Gastrocnemius medialis (tissue), 4 donors: Measurements from ENCODE around the gene MSH2. TPM values are rescaled to one million over a fixed set of nuclear protein-coding genes. Genes with fewer than 3 reads are reported as not detected.

Experiments
- ATAC-seq, 2 donors: fragments of 150-250 bp; one replicate each; pipeline ENCODE4 v1.9.1; 2016
- DNase-seq, 2 donors: peaks; one replicate each; pipeline ENCODE4 v3.0.0-alpha.2; 2019
- H3K27ac ChIP-seq, 4 donors: fragments of 200-600 bp; sonication (generic); 1 replicate in 1 of 4; 2 replicates in 3 of 4; pipeline ENCODE4 v1.5.1; 2016 to 2018; ENCODE audit warnings: mild to moderate bottlenecking in 2 of 4, moderate library complexity in 1 of 4
- H3K27me3 ChIP-seq, 3 donors: fragments of 200-600 bp; sonication (generic) in 2 of 3; 1 replicate in 1 of 3; 2 replicates in 2 of 3; pipeline versions ENCODE4 v1.5.1 to v1.6.0; 2016 to 2019; ENCODE audit warnings: mild to moderate bottlenecking in 1 of 3, moderate library complexity in 1 of 3
- H3K36me3 ChIP-seq, 2 donors: fragments of 200-600 bp; sonication (generic) in 1 of 2; one replicate each; pipeline ENCODE4 v1.5.1; 2017 to 2018
- H3K4me1 ChIP-seq, 2 donors: fragments of 200-600 bp; sonication (generic) in 1 of 2; one replicate each; pipeline ENCODE4 v1.5.1; 2016 to 2017; ENCODE audit warnings: mild to moderate bottlenecking in 2 of 2
- H3K4me3 ChIP-seq, 4 donors: fragments of 200-600 bp; sonication (generic) in 3 of 4; 1 replicate in 1 of 4; 2 replicates in 3 of 4; pipeline ENCODE4 v1.5.1; 2016 to 2019; ENCODE audit warnings: mild to moderate bottlenecking in 2 of 4
- H3K9me3 ChIP-seq, 3 donors: fragments of 200-600 bp; sonication (generic) in 2 of 3; 1 replicate in 1 of 3; 2 replicates in 2 of 3; pipeline ENCODE4 v1.5.1; 2016 to 2019
- CTCF ChIP-seq, 5 experiments: fragments of 450-650 bp in 3 of 5; fragments of 200-600 bp in 2 of 5; sonication (generic) in 2 of 5; IDR thresholded peaks in 4 of 5; conservative IDR thresholded peaks in 1 of 5; 1 replicate in 4 of 5; 2 replicates in 1 of 5; pipeline ENCODE4 v1.5.1; 2016 to 2019; ENCODE audit warnings: antibody characterized with exemption in 5 of 5, mild to moderate bottlenecking in 3 of 5, moderate library complexity in 3 of 5
- POLR2A ChIP-seq, 2 donors: fragments of 450-650 bp; IDR thresholded peaks; one replicate each; pipeline ENCODE4 v1.6.1; 2017; ENCODE audit warnings: antibody characterized with exemption in 2 of 2, mild to moderate bottlenecking in 2 of 2, moderate library complexity in 2 of 2
- in situ Hi-C, 4 donors: fragments of 200-750 bp; cut with MboI; loops; one replicate each; pipeline versions ENCODE4 v1.15.0 to v1.8.0; 2017; ENCODE audit warnings: low sequenced_read_pairs in 4 of 4
- intact Hi-C: fragments of 100-400 bp; cut with DNase I; formaldehyde crosslinking; loops from one replicate; pipeline ENCODE4 v1.15.1; 2023; ENCODE audit warnings: low total_unique reads
- total RNA-seq, 4 donors: library from RNA; depleted of rRNA; stranded (reverse); fragments of >200 nt; gene quantifications; one replicate each; pipeline versions ENCODE4 v1.1.0 to v1.2.3, GENCODE V29; 2016

The MSH2 gene
- total RNA-seq, 4 donors from 2014 or later: 3.5 to 6.4 (median 4.8) TPM

- Histone ChIP-seq H3K9me3 (no peaks in the 10 kb centered on the region), H3K27me3 (no peaks in the 10 kb centered on the region), H3K27ac (no peak overlapping the region), H3K36me3 (no peaks in the 10 kb centered on the region), H3K4me1 (no peaks in the 10 kb centered on the region), H3K4me3 (no peak overlapping the region)
- in situ Hi-C loops (no loop called here), intact Hi-C loops (no loop called here)
- ATAC-seq (no peak), DNase-seq (no peak)
- TF ChIP-seq POLR2A (IDR thresholded peaks at IDR 0.05): no peak
- no peak for TF ChIP-seq CTCF (IDR thresholded peaks at IDR 0.05 in 4 of 5, conservative IDR thresholded peaks at IDR 0.05 in 1 of 5)
These were observed 52.5 kb downstream of the MSH2 start for GRCh38 chr2:47455411-47455810.

- DNase-seq (no peak), ATAC-seq (no peak)
- intact Hi-C loops: no loop called here
- Histone ChIP-seq H3K4me3 (no peak overlapping the region), H3K27me3 (no peaks in the 10 kb centered on the region), H3K27ac (no peak overlapping the region), H3K9me3 (no peaks in the 10 kb centered on the region), H3K36me3 (no peaks in the 10 kb centered on the region), H3K4me1 (no peaks in the 10 kb centered on the region)
- TF ChIP-seq POLR2A (IDR thresholded peaks at IDR 0.05): no peak
- no peak for TF ChIP-seq CTCF (IDR thresholded peaks at IDR 0.05 in 4 of 5, conservative IDR thresholded peaks at IDR 0.05 in 1 of 5)
- in situ Hi-C loops: no loop called here
These were observed 53.9 kb downstream of the MSH2 start for GRCh38 chr2:47456851-47457250.

- Histone ChIP-seq H3K36me3 (no peaks in the 10 kb centered on the region), H3K9me3 (no peaks in the 10 kb centered on the region), H3K27ac (no peak overlapping the region), H3K4me1 (no peaks in the 10 kb centered on the region), H3K27me3 (no peaks in the 10 kb centered on the region), H3K4me3 (no peak overlapping the region)
- TF ChIP-seq POLR2A (IDR thresholded peaks at IDR 0.05): no peak
- TF ChIP-seq CTCF (IDR thresholded peaks at IDR 0.05 in 4 of 5, conservative IDR thresholded peaks at IDR 0.05 in 1 of 5): no peak
- no peak for ATAC-seq
- no peak for DNase-seq
- in situ Hi-C loops (no loop called here), intact Hi-C loops (no loop called here)
These were observed 54.3 kb downstream of the MSH2 start for GRCh38 chr2:47457268-47457667.

GRCh38 chr2:47459021-47459420, 56.1 kb downstream of the MSH2 start:
- DNase-seq: no peak
- Histone ChIP-seq H3K4me1 (no peaks in the 10 kb centered on the region), H3K36me3 (no peaks in the 10 kb centered on the region), H3K27me3 (no peaks in the 10 kb centered on the region), H3K4me3 (no peak overlapping the region), H3K27ac (no peak overlapping the region), H3K9me3 (no peaks in the 10 kb centered on the region)
- intact Hi-C loops (no loop called here), in situ Hi-C loops (no loop called here)
- TF ChIP-seq CTCF (IDR thresholded peaks at IDR 0.05 in 4 of 5, conservative IDR thresholded peaks at IDR 0.05 in 1 of 5) (no peak), POLR2A (IDR thresholded peaks at IDR 0.05) (no peak)
- ATAC-seq: no peak

- no peak overlapping the region for H3K27ac ChIP-seq
- in situ Hi-C loops: no loop called here
These were observed 57.8 kb downstream of the MSH2 start for GRCh38 chr2:47460766-47461165.

More at GRCh38 chr2:47460766-47461165, 57.8 kb downstream of the MSH2 start:
- no peaks in the 10 kb centered on the region for H3K9me3 ChIP-seq
- H3K27me3 ChIP-seq: no peaks in the 10 kb centered on the region
- H3K4me3 ChIP-seq: no peak overlapping the region
- no peaks in the 10 kb centered on the region for H3K36me3 ChIP-seq
- no peak for DNase-seq
- no peak for TF ChIP-seq POLR2A (IDR thresholded peaks at IDR 0.05)
- TF ChIP-seq CTCF (IDR thresholded peaks at IDR 0.05 in 4 of 5, conservative IDR thresholded peaks at IDR 0.05 in 1 of 5): no peak
- H3K4me1 ChIP-seq: no peaks in the 10 kb centered on the region
- intact Hi-C loops: no loop called here
- ATAC-seq: no peak
